GM21529 (cell line): ENCODE results near the gene OLAH.

Experiments
- ATAC-seq: cut with Tn5 transposase; IDR thresholded peaks from one replicate; pipeline ENCODE4 v1.9.1; 2021; ENCODE audit not compliant: unreplicated experiment

Gene OLAH

GRCh38 chr10:15068802-15069201, 25.1 kb downstream of the OLAH start:
- no peak for ATAC-seq

GRCh38 chr10:15069230-15069629, 25.5 kb downstream of the OLAH start:
- no peak for ATAC-seq

GRCh38 chr10:15072358-15072757, 28.6 kb downstream of the OLAH start:
- no peak for ATAC-seq

- ATAC-seq: no peak
Observed at GRCh38 chr10:15075421-15075820, 31.7 kb downstream of the OLAH start.

- no peak for ATAC-seq
Observed at GRCh38 chr10:15083674-15084501, 40.1 kb downstream of the OLAH start.

- no peak for ATAC-seq
Observed at GRCh38 chr10:15084502-15084922, 40.8 kb downstream of the OLAH start.

- peak; percentile 99 for ATAC-seq
Observed at GRCh38 chr10:15088428-15089261, 44.9 kb downstream of the OLAH start, which contains the start of gene ACBD7. Gene ACBD7 (minus strand): TSS chr10:15088776. CDS start chr10:15088728, 48 bp downstream.

GRCh38 chr10:15091418-15091817, 47.7 kb downstream of the OLAH start:
- no peak for ATAC-seq

- no peak for ATAC-seq
Observed at GRCh38 chr10:15092855-15093408, 49.2 kb downstream of the OLAH start.

GRCh38 chr10:15096661-15097010, 52.9 kb downstream of the OLAH start:
- ATAC-seq: peak; percentile 18

- peak; percentile 89 for ATAC-seq
Observed at GRCh38 chr10:15097011-15097812, 53.5 kb downstream of the OLAH start, which contains the start of gene RPP38. Gene RPP38 (plus strand): TSS chr10:15097355. CDS start chr10:15103315, 5,960 bp downstream.

GRCh38 chr10:15099886-15100285, 56.1 kb downstream of the OLAH start:
- no peak for ATAC-seq

GRCh38 chr10:15103513-15103912, 59.8 kb downstream of the OLAH start:
- ATAC-seq: no peak

- peak; percentile 81 for ATAC-seq
Observed at GRCh38 chr10:15106352-15107013, 62.7 kb downstream of the OLAH start.

GRCh38 chr10:15112657-15113056, 68.9 kb downstream of the OLAH start:
- ATAC-seq: no peak

- no peak for ATAC-seq
Observed at GRCh38 chr10:15113766-15114165, 70.0 kb downstream of the OLAH start.

- no peak for ATAC-seq
Observed at GRCh38 chr10:15116225-15116624, 72.5 kb downstream of the OLAH start.

GRCh38 chr10:15118615-15119014, 74.9 kb downstream of the OLAH start:
- no peak for ATAC-seq

GRCh38 chr10:15120523-15120922, 76.8 kb downstream of the OLAH start:
- no peak for ATAC-seq

- ATAC-seq: no peak
Observed at GRCh38 chr10:15121707-15122106, 78.0 kb downstream of the OLAH start.
